ENCODE data around the gene GRAMD2A. TPM values are rescaled to one million over a fixed set of nuclear protein-coding genes. Genes with fewer than 3 reads are reported as not detected.

The GRAMD2A gene
- total RNA-seq, 1 experiment from 2014 or later: not detected

DNA sequence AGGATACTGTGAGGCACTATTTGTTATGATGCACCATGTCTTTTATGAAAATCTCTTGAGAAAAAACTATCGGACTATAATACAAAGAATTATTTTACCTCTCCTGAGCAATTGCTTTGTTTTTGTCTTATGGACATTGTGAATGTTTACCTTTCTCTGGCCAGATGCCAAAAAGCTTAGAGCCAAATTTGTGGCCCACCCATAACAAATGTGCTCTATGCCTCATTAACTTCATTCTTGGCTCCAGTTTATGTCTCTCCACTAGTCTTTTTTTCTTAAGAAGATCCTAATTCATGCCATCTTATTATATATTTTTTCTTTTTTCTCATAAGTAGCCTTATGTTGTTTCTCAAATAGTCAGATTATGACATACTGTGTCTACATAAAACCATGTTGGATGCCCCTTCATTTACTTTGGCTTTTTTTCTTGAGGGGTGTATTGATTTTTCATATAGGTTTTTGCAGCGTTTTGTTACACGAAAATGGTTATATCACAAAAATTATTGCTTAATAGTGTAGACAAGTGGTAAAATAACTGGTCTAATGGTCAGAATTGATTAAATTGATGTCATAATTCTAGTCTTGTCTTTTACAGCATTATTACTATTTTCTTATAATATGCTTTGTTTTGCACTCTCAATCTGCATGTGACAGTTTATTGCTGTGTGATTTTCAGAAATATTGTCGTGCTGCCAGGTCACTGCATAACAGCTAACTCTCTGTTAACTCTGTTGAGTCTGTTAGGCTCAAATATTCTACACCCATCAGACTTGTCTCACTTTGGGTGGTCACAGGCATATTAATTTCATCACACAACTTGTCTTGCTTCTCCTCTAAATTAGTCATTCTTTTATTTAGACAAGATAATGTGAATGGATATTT lies 61.2 kb downstream of the GRAMD2A start:
- DNase-seq (ENCODE audit: low read depth): no peak

DNA sequence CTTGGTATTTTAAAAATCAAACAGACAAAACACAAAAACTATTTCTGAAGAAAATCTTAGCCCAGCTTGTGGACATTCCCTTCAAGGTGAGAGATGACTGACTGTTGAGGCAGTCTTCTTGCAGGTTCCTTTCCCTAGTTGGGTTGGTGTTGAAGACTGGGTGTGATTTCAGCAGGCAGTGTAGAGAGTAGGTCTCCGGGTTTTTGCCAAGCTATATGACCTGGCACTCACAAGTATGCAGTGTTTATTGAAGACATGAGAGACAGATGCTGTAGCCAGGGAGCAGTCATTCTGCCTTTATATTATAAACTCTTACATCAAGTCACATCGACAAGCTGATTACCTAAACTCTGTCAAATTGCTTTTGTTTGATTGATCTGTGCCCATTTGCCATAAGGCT lies 61.9 kb downstream of the GRAMD2A start:
- no peak for DNase-seq (ENCODE audit: low read depth)

DNA sequence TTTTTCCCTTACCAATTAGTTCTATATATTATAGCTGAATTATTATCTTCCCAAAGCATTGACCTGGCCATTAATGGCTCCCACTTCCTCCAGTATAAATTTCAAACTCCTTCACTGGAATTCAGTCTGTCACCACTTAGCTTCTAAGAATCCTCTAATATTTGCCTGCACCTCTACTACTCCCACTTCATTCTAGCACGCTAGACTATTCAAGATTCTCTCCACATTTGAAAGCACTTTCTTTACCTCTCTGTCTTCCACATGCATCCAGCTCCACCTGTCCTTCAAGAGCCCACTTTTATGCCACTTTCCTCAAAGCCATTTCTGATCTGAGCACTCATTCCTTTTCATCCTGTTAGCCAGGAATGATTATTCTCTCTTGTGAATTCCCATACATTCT lies 64.4 kb downstream of the GRAMD2A start:
- DNase-seq (ENCODE audit: low read depth): no peak

DNA sequence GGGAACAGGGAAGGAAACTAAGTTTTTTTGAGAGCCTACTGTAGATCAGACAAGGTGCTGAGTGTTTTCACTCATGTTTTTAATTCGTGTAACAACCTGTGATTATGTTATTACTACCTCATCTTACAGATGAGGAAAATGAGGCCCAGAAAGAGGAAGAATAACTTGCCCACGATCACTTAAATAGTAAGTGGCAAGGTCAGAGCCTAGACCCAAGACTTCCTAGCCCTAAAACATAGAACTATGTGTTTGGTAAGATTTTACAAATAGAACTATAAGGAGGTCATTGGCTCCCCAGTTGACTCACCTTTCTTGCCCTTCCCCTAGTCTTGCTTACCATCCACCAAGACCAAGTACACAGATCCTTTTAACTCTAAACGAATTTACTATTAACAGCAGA lies 65.7 kb downstream of the GRAMD2A start:
- no peak for DNase-seq (ENCODE audit: low read depth)

DNA sequence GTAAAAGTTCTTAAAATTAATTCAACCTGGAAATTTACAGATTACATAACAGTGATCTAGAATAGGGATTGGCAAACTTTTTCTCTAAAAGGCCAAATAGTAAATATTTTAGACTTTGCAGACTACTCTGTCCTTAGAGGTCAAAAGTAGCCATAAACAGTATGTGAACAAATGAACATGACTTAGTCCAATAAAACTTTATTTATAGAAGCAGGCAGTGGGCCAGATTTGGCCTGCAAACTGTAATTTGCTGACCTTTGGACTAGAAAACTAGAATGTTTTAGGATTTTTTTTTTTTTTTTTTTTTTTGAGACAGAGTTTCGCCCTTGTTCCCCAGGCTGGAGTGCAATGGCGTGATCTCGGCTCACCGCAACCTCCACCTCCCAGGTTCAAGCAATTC lies 67.3 kb downstream of the GRAMD2A start:
- no peak for DNase-seq (ENCODE audit: low read depth)

DNA sequence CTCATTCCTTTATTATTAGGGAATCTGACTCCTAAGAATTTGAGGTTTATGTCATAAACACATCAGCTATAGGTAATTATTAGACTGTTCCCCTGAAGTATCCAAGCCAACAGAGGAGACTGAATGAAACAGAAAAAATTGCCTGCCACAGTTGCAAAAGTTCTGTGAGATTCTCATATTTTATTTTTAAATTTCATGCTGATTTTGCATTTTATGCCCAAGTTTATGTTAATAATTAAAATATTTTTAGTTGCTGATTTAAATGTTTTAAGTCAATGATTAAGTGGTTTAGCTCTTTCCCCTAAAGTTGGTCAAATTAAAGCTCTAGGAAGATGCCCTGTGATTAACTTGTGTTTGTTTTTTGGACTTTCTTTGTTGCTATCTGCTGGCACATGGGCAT lies 69.2 kb downstream of the GRAMD2A start:
- no peak for DNase-seq (ENCODE audit: low read depth)

DNA sequence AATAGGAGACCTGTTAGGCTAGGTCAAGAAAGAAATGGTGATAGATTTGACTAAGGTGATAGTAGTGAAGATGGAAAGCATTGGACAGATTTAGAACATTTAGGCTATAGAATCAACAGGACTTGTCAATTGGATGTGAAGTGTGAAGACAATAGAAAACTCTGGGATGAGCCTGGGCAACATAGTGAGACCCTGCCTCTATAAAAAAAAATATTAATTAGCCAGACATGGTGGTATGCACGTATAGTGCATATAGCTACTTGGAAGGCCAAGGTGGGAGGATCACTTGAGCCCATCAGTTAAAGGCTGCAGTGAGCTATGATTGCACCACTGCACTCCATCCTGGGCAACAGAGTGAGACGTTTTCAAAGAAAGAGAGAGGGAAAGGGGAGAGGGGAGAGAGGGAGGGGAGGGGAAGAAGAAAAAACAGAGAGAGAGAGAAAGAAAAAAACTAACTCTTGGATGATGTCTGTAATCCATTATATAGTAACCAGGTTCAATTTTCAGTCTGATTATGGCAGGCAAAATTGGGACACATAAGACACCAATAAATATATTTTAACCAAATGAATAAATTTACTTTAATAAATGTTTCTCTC lies 69.8 kb downstream of the GRAMD2A start:
- no peak for DNase-seq (ENCODE audit: low read depth)

DNA sequence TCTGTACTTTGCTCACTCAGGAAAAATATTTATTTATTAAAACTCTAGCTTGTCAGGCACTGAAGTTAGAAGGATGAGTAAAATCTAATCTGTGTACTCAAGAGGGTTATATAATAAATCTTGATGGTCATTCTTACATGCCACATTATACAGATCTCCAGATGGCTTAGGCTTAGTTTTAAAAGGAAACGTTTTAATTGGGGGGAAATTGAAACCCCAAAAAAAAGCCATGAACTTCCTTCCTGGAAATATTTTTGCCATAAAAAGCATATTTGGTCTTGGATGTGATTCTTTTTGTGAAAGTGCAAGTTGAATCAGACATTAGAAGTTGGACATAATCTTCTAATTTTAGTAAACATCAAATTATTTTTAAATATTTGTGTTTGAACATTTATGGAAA lies 73.4 kb downstream of the GRAMD2A start:
- DNase-seq (ENCODE audit: low read depth): no peak

DNA sequence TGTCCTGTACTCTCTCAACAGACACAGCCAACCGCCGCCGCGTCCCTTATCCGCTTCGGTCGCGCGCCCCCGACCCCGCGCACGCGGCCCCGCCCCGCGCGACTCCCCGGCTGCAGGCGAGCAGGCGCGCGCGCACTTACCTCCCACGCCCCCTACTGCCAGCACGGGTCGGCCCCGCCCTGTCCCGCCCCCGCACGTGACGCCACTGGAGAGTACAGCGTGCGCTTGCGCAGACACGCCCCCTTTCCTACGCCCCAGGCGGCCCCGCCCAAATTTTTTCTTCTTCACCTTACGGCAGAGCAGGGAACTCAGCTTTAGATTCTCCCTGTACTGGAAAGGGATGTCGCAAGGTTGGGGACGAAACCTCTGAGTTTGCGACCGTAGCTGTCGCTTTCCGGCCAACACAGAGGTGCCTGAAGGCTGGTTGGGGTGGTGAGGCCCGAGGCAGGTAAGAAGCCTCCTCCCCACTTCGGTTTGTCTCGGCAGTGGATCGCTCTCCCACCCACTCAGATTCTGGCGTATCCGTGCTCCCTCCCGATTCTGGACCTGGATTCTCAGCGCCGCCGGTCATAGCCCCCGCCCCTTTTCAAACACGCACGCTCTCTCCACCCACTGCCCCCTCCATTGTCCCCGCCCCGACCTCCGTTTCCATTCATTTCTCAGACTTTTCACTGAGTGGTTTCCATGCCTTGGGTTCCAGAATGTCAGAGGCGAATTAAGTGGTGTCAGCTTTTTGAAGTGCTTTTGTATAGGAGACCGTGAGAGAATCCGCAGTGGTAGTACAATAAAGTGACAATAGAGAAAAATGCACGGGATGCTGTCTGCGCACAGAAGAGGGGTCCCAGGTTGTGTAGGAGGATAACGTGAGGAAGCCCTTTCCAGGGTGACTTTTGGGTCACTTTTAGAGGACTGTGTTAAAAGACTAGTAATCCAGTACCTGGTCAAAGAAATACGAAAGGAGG lies 79.3 kb downstream of the GRAMD2A start, which contains the start of the genes MYO9A and SENP8:
TSS of gene MYO9A (minus strand) at position 134 of the 962 bp plus-strand sequence. CDS start 71,587 bp downstream, outside the sequence.
TSS of gene SENP8 (plus strand) at position 387 of the 962 bp plus-strand sequence. CDS start 21,221 bp downstream, outside the sequence.
- DNase-seq (ENCODE audit: low read depth): peak; percentile 97

DNA sequence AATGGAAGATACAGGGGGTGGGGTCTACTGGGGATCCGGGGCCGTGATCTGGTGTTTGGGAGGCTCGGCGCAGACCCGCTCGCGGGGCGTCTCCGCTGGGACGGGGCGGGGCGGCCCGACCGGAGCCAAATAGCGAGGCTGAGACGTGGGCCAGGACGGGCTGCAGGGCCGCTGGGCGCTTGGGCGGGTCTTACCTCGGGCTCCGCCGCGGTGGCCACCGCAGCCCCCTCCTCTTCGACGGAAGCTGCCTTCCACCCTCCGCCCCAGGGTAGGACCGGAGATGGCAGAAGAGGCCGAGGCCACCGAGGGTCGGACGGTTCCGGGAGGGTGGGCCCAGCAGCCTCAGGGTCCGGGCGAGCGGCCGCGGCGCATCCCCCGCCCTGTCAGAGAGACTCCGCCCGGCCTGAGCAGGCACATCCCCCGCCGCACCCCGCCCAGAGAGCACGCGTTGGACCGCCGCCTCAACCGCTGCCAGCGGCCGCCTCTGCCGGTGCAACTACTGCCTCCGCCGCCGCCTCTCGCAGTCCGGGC lies 80.0 kb downstream of the GRAMD2A start:
- DNase-seq (ENCODE audit: low read depth): peak; percentile 77

DNA sequence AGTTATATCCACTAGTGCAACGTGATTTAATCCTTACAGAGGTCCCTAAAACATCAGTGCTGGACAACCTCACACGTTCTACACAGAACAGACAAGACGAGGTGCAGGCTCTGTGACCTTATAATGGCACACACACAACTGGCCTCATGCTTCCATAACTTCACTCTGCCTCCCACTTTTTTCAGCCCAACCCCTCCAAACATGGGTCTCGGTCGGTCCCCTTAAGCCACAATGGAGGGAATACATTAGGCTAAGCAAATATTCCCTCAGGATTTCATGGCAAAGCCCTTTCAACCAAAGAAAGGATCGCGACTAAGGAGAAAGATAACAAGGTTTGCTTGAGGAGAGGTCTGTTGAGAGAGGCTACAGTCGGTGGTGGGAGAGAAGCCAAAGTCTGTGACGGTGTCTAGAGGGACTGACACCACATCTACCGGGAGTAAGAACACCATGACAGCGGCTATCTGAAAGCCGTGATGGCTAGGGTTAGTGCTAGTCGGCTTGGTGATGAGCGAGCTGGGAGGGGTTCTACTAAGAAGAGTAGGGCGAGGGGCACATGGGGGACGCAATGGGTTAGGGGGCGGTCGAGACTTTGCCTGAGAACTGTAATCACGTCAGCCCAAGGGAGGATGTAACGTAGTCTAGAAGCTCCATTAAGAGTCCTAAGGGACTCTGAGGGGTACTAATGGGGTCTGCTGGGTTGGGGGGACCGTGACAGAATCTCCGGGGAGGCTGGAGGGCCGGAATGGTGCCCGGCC lies 80.7 kb downstream of the GRAMD2A start:
- DNase-seq (ENCODE audit: low read depth): peak; percentile 12

DNA sequence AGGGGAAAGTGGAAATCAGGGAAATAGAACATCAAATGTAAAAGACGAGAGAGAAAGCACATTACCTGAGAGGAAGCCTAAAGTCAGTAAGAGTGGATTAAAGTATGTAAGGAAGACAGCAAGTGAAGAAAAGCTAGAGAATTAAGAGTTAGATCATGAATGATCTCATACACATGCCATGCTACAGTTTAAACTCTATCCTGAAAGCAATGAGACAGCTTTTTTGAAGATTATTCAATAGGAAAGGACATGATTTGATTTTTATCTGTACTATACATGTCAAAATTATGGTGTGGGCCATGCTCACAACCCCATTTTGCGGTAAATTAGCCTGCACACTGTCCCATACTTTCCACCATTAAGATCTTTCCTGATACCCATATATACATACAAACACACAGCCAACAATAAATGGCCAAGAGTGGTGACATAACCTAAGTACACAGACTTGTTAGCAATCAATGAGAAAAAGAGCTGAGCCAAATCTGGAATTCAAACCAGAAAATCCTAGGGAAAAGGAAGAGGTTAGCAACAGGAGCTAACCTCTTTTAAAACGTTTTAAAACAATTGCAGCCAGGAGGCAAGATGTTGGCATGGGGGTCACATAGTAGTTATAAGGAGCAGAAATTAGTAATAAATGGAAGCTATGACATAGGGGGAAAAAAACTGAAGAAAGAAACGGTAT lies 84.1 kb downstream of the GRAMD2A start:
- no peak for DNase-seq (ENCODE audit: low read depth)

DNA sequence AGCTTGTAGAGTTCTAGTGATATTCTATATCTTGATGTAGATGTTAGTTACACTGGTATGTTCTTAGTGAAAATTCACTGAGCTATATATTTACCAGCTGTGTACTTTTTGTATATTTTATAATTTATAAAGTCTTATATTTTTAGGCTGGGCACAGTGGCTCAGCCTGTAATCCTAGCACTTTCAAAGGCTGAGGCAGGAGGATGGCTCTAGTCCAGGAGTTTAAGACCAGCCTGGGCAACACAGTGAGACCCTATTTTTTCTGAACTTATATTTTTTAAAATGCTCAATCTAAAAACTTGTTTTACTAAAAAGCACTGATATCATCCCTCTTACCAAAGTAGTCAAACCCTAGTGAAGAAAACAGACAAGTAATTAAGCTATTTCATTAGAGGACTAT lies 84.8 kb downstream of the GRAMD2A start:
- no peak for DNase-seq (ENCODE audit: low read depth)

DNA sequence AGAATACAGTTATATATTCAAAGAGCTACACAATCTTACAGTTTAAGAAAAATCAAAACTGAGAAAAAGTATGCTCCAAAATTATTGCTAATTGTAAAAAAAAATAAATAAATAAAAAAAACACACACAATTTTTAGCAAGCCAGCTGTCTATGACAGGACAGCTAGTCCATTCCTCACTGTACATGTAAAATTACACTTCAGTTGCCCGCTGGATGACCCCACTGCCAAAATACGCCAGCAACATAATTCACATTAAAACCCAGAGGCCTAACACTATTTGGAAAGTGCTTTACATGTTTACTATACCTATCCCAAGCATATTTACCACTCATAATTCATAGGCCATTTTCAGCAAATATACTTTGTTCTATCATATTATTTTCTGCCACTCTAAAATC lies 85.5 kb downstream of the GRAMD2A start:
- peak; percentile 53 for DNase-seq (ENCODE audit: low read depth)

DNA sequence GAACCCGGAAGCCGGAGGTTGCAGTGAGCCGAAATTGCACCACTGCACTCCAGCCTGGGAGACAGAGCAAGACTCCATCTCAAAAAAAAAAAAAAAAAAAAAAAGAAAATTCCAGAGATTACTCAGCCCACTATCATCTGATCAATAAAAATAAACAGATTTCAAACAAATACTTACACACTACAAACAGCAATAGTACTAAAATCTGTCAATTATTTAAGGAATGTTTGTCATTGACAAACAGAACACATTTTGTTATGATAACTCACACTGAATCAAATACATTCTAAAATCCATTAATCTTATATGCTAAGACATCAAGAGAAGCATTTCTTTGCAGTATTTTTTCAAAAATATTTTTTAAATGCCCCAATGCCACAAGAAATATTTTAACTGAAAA lies 87.2 kb downstream of the GRAMD2A start:
- no peak for DNase-seq (ENCODE audit: low read depth)

Other genes with a start within 250 kb of the GRAMD2A start
- gene MYO9A, start 79.6 kb downstream of the GRAMD2A start, total RNA-seq (2014; rRNA removed): 19.8 and 22.4 TPM in 2 replicates
- 2.8 and 3.7 TPM in 2 replicates for gene SENP8, start 79.4 kb downstream of the GRAMD2A start, total RNA-seq (2014; rRNA removed)
- gene PKM, start 33.4 kb upstream of the GRAMD2A start, total RNA-seq (2014; rRNA removed): 3,615 and 3,840 TPM in 2 replicates
- 27.8 and 32.5 TPM in 2 replicates for gene PARP6, start 74.8 kb upstream of the GRAMD2A start, total RNA-seq (2014; rRNA removed)
- 0.38 and 0.46 TPM in 2 replicates for gene CELF6, start 122.4 kb upstream of the GRAMD2A start, total RNA-seq (2014; rRNA removed)
- 89.3 and 127 TPM in 2 replicates for gene HEXA, start 178.2 kb upstream of the GRAMD2A start, total RNA-seq (2014; rRNA removed)
- not detected in 2 replicates for gene TMEM202, start 200.5 kb upstream of the GRAMD2A start, total RNA-seq (2014; rRNA removed)

Measured in LHCN-M2 (cell line).